ENCODE results near the gene IARS2. TPM values are rescaled to one million over a fixed set of nuclear protein-coding genes. Genes with fewer than 3 reads are reported as not detected.

IARS2 gene
- total RNA-seq, 1 experiment from 2014 or later: 106 TPM

DNA sequence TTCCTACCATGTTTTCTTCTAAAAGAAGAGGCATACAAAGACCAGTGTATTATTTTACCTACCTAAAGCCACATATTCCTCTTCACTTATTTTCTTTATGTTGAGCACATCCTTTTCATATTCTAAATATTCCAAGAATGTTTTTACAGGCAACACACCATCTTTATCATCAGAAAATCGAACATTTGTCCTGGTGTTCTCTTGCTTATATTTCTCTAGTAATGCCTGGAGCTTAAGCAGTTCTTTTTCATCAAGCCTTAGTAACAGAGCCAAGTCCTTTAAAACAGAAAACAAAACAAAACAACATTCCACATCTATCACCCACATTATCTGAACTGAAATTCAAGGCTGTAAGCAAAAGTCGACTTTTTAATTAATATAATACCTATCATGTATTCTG lies 88.7 kb downstream of the IARS2 start:
- Histone ChIP-seq H3K4me2 (ENCODE audit: low read length) (no peak overlapping the region), H3K4me3 (replicated peaks in 1 of 2; ENCODE audit: low read depth in 1 of 2, low read length in 2 of 2) (no peak overlapping the region), H4K20me1 (ENCODE audit: insufficient read depth) (peaks cover 6% of the 10 kb centered on the region; the same call in 1 of the 2 replicates), H3K36me3 (ENCODE audit: control insufficient read depth in 1 of 2, insufficient read depth in 2 of 2, low read length in 2 of 2) (peaks cover 2 to 9% of the 10 kb centered on the region in 2 experiments; a peak in 2 of 4 replicates), H3K27ac (ENCODE audit: low read depth, low read length) (no peak overlapping the region), H3K9me2 (ENCODE audit: insufficient read depth) (no peaks in the 10 kb centered on the region), H3K79me2 (ENCODE audit: insufficient read depth, low read length) (no peaks in the 10 kb centered on the region), H3K27me3 (ENCODE audit: insufficient read depth, low read length) (no peaks in the 10 kb centered on the region), H3K4me1 (ENCODE audit: control insufficient read depth in 1 of 2, insufficient read depth in 2 of 2, low read length in 2 of 2) (no peaks in the 10 kb centered on the region), H3K9ac (ENCODE audit: low read length) (no peak overlapping the region), H3K9me3 (ENCODE audit: control insufficient read depth in 1 of 2, insufficient read depth in 1 of 2, low read depth in 1 of 2, low read length in 2 of 2) (no peaks in the 10 kb centered on the region), H2AFZ (ENCODE audit: low read depth, low read length, poor library complexity, severe bottlenecking) (no peak overlapping the region)
- intact Hi-C loops (cut with micrococcal nuclease): no loop called here
- ATAC-seq (no peak), DNase-seq (ENCODE audit: low read depth, low spot score) (no peak)
- no TSS peak for BruUV-seq (replicated peaks)
- ChIA-PET CTCF (no interaction called here), POLR2A (no interaction called here), RAD21 (ENCODE audit: low non-redundant PET in 1 of 2, low total read pairs in 2 of 2, uncharacterized antibody in 2 of 2, unreplicated experiment in 2 of 2) (no interaction called here)
- TF ChIP-seq ZNF274 (IDR thresholded peaks at IDR 0.05; ENCODE audit: low read depth, low read length) (no peak), SRF (IDR thresholded peaks at IDR 0.05; ENCODE audit: low read depth) (no peak), ELF1 (IDR thresholded peaks at IDR 0.05; ENCODE audit: borderline replicate concordance, low read depth) (no peak), TCF7L2 (IDR thresholded peaks at IDR 0.05; ENCODE audit: borderline replicate concordance, extremely low read depth, insufficient read depth, insufficient read length) (no peak), YY1 (IDR thresholded peaks at IDR 0.05; ENCODE audit: extremely low read depth, insufficient replicate concordance, low read depth, low read length) (no peak), CEBPB (IDR thresholded peaks at IDR 0.05; ENCODE audit: low read depth) (no peak), SIN3A (IDR thresholded peaks at IDR 0.05; ENCODE audit: low read depth) (no peak), JUND (IDR thresholded peaks at IDR 0.05) (no peak), CBX3 (IDR thresholded peaks at IDR 0.05; ENCODE audit: low read depth) (no peak), RAD21 (IDR thresholded peaks at IDR 0.05; ENCODE audit: low read depth) (no peak), FOSL1 (IDR thresholded peaks at IDR 0.05; ENCODE audit: low read depth) (no peak), EZH2 (IDR thresholded peaks at IDR 0.05) (no peak)
- TF ChIP-seq, protein P1, sequence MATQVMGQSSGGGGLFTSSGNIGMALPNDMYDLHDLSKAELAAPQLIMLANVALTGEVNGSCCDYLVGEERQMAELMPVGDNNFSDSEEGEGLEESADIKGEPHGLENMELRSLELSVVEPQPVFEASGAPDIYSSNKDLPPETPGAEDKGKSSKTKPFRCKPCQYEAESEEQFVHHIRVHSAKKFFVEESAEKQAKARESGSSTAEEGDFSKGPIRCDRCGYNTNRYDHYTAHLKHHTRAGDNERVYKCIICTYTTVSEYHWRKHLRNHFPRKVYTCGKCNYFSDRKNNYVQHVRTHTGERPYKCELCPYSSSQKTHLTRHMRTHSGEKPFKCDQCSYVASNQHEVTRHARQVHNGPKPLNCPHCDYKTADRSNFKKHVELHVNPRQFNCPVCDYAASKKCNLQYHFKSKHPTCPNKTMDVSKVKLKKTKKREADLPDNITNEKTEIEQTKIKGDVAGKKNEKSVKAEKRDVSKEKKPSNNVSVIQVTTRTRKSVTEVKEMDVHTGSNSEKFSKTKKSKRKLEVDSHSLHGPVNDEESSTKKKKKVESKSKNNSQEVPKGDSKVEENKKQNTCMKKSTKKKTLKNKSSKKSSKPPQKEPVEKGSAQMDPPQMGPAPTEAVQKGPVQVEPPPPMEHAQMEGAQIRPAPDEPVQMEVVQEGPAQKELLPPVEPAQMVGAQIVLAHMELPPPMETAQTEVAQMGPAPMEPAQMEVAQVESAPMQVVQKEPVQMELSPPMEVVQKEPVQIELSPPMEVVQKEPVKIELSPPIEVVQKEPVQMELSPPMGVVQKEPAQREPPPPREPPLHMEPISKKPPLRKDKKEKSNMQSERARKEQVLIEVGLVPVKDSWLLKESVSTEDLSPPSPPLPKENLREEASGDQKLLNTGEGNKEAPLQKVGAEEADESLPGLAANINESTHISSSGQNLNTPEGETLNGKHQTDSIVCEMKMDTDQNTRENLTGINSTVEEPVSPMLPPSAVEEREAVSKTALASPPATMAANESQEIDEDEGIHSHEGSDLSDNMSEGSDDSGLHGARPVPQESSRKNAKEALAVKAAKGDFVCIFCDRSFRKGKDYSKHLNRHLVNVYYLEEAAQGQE (IDR thresholded peaks at IDR 0.05; ENCODE audit: low read depth): no peak
- TF ChIP-seq, protein P2, sequence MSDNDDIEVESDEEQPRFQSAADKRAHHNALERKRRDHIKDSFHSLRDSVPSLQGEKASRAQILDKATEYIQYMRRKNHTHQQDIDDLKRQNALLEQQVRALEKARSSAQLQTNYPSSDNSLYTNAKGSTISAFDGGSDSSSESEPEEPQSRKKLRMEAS (IDR thresholded peaks at IDR 0.05): no peak
- TF ChIP-seq, protein P3, sequence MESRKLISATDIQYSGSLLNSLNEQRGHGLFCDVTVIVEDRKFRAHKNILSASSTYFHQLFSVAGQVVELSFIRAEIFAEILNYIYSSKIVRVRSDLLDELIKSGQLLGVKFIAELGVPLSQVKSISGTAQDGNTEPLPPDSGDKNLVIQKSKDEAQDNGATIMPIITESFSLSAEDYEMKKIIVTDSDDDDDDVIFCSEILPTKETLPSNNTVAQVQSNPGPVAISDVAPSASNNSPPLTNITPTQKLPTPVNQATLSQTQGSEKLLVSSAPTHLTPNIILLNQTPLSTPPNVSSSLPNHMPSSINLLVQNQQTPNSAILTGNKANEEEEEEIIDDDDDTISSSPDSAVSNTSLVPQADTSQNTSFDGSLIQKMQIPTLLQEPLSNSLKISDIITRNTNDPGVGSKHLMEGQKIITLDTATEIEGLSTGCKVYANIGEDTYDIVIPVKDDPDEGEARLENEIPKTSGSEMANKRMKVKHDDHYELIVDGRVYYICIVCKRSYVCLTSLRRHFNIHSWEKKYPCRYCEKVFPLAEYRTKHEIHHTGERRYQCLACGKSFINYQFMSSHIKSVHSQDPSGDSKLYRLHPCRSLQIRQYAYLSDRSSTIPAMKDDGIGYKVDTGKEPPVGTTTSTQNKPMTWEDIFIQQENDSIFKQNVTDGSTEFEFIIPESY (IDR thresholded peaks at IDR 0.05; ENCODE audit: extremely low read depth, insufficient replicate concordance, low read length): no peak
